MM.1S (cell line): ENCODE results near the gene PLA2G2D.

ENCODE experiments used
- DNase-seq: peaks from one replicate; pipeline ENCODE4 v3.0.0-alpha.2; 2015
- H2AFZ ChIP-seq: fragments of 300-600 bp; sonication (generic); 2 replicates; pipeline ENCODE4 v1.6.0; 2016; ENCODE audit warnings: antibody characterized with exemption, low read length
- H3F3A ChIP-seq: fragments of 300-600 bp; sonication (generic); 2 replicates; pipeline ENCODE4 v1.6.1; 2016; ENCODE audit warnings: mild to moderate bottlenecking, antibody characterized with exemption, low read length, moderate library complexity, mixed read lengths; ENCODE audit not compliant: insufficient read depth
- H3K27ac ChIP-seq: fragments of 300-600 bp; sonication (generic); 2 replicates; pipeline ENCODE4 v1.5.1; 2016; ENCODE audit warnings: mild to moderate bottlenecking, low read length
- H3K27me3 ChIP-seq: fragments of 300-600 bp; sonication (generic); replicated peaks from 2 replicates; pipeline ENCODE4 v1.6.0; 2016; ENCODE audit warnings: low read length; ENCODE audit not compliant: insufficient read depth
- H3K36me3 ChIP-seq: fragments of 300-600 bp; sonication (generic); replicated peaks from 2 replicates; pipeline ENCODE4 v1.6.1; 2016; ENCODE audit warnings: mild to moderate bottlenecking, low read length, mixed read lengths; ENCODE audit not compliant: insufficient read depth
- H3K4me1 ChIP-seq: fragments of 300-600 bp; sonication (generic); 2 replicates; pipeline ENCODE4 v1.6.1; 2016; ENCODE audit warnings: low read length, mixed read lengths
- H3K4me2 ChIP-seq: fragments of 300-600 bp; sonication (generic); 2 replicates; pipeline ENCODE4 v1.6.0; 2016; ENCODE audit warnings: low read depth, low read length
- H3K4me3 ChIP-seq: fragments of 300-600 bp; sonication (generic); 2 replicates; pipeline ENCODE4 v1.5.1; 2016; ENCODE audit warnings: low read length, mixed read lengths
- H3K79me2 ChIP-seq: fragments of 300-600 bp; sonication (generic); 2 replicates; pipeline ENCODE4 v1.6.1; 2016; ENCODE audit warnings: mixed run types, low read length, mixed read lengths
- H3K9ac ChIP-seq: fragments of 300-600 bp; sonication (generic); 2 replicates; pipeline ENCODE4 v1.6.1; 2016; ENCODE audit warnings: low read length, mixed read lengths
- H3K9me2 ChIP-seq: fragments of 300-600 bp; sonication (generic); replicated peaks from 2 replicates; pipeline ENCODE4 v1.6.1; 2016; ENCODE audit warnings: mild to moderate bottlenecking, low read length, mixed read lengths; ENCODE audit not compliant: insufficient read depth
- H3K9me3 ChIP-seq: fragments of 300-600 bp; sonication (generic); replicated peaks from 2 replicates; pipeline ENCODE4 v1.6.1; 2016; ENCODE audit warnings: mild to moderate bottlenecking, low read length, mixed read lengths; ENCODE audit not compliant: insufficient read depth
- H4K20me1 ChIP-seq: fragments of 300-600 bp; sonication (generic); 2 replicates; pipeline ENCODE4 v1.6.1; 2016; ENCODE audit warnings: mild to moderate bottlenecking, low read length, moderate library complexity, mixed read lengths; ENCODE audit not compliant: insufficient read depth
- CTCF ChIP-seq: fragments of 300-600 bp; sonication (generic); IDR thresholded peaks from 2 replicates; pipeline ENCODE4 v1.5.1; 2016; ENCODE audit warnings: antibody characterized with exemption, low read length, mixed read lengths
- EZH2 ChIP-seq: fragments of 300-600 bp; sonication (generic); optimal IDR thresholded peaks from 2 replicates; pipeline ENCODE3; 2017; ENCODE audit warnings: low read depth, mild to moderate bottlenecking, antibody characterized with exemption, low read length, mixed read lengths
- EZH2phosphoT487 ChIP-seq: fragments of 300-600 bp; sonication (generic); IDR thresholded peaks from 2 replicates; pipeline ENCODE4 v1.6.1; 2018; ENCODE audit warnings: antibody characterized with exemption, low read length

Gene PLA2G2D

GRCh38 chr1:20105856-20106255 lies 13.5 kb downstream of the PLA2G2D start:
- H3K79me2 ChIP-seq, result no peaks in the 10 kb centered on the region
- H3K4me3 ChIP-seq, result no peak overlapping the region
- no peaks in the 10 kb centered on the region for H3K9me3 ChIP-seq
- no peak for DNase-seq
- H3K9ac ChIP-seq, result no peak overlapping the region
- no peaks in the 10 kb centered on the region for H3K27me3 ChIP-seq
- H4K20me1 ChIP-seq, result no peaks in the 10 kb centered on the region
- TF ChIP-seq EZH2phosphoT487 (no peak), CTCF (no peak), EZH2 (no peak)
- H2AFZ ChIP-seq, result no peak overlapping the region
- H3K27ac ChIP-seq, result no peak overlapping the region
- peaks cover 7% of the 10 kb centered on the region; the same call in 1 of the 2 replicates for H3K4me1 ChIP-seq
- H3K36me3 ChIP-seq, result no peaks in the 10 kb centered on the region
- no peaks in the 10 kb centered on the region for H3K9me2 ChIP-seq
- no peaks in the 10 kb centered on the region for H3F3A ChIP-seq
- no peak overlapping the region for H3K4me2 ChIP-seq

GRCh38 chr1:20102875-20103274 lies 16.5 kb downstream of the PLA2G2D start:
- H3K4me1 ChIP-seq, result no peaks in the 10 kb centered on the region
- no peak overlapping the region for H2AFZ ChIP-seq
- no peaks in the 10 kb centered on the region for H3F3A ChIP-seq
- H3K9me3 ChIP-seq, result no peaks in the 10 kb centered on the region
- H4K20me1 ChIP-seq, result no peaks in the 10 kb centered on the region
- no peak overlapping the region for H3K9ac ChIP-seq
- no peak overlapping the region for H3K4me2 ChIP-seq
- DNase-seq, result no peak
- H3K27ac ChIP-seq, result no peak overlapping the region
- no peaks in the 10 kb centered on the region for H3K79me2 ChIP-seq
- H3K27me3 ChIP-seq, result no peaks in the 10 kb centered on the region
- H3K9me2 ChIP-seq, result no peaks in the 10 kb centered on the region
- TF ChIP-seq EZH2, result no peak
- no peak for TF ChIP-seq CTCF
- no peak for TF ChIP-seq EZH2phosphoT487
- H3K4me3 ChIP-seq, result no peak overlapping the region
- no peaks in the 10 kb centered on the region for H3K36me3 ChIP-seq

GRCh38 chr1:20100632-20101355 lies 18.5 kb downstream of the PLA2G2D start:
- peak; percentile 23 for DNase-seq
- no peaks in the 10 kb centered on the region; the same call in 1 of the 2 replicates for H3K27me3 ChIP-seq
- no peak overlapping the region for H3K9ac ChIP-seq
- no peak overlapping the region for H3K4me3 ChIP-seq
- H3K36me3 ChIP-seq, result no peaks in the 10 kb centered on the region
- H4K20me1 ChIP-seq, result no peaks in the 10 kb centered on the region
- no peak overlapping the region for H3K4me2 ChIP-seq
- H3K9me2 ChIP-seq, result no peaks in the 10 kb centered on the region
- H3K9me3 ChIP-seq, result no peaks in the 10 kb centered on the region
- no peaks in the 10 kb centered on the region for H3K79me2 ChIP-seq
- H3K27ac ChIP-seq, result no peak overlapping the region
- TF ChIP-seq CTCF (peak; percentile 50), EZH2 (no peak)
- H2AFZ ChIP-seq, result no peak overlapping the region
- no peaks in the 10 kb centered on the region for H3K4me1 ChIP-seq
- no peaks in the 10 kb centered on the region for H3F3A ChIP-seq
